CD4-positive, alpha-beta T cell treated with Interleukin-21 for 1 hour (primary cell): ENCODE data around the gene PRDM16.

ENCODE experiments used
- DNase-seq: peaks from one replicate; pipeline ENCODE4 v3.0.0-alpha.2; 2020

Gene PRDM16

DNA sequence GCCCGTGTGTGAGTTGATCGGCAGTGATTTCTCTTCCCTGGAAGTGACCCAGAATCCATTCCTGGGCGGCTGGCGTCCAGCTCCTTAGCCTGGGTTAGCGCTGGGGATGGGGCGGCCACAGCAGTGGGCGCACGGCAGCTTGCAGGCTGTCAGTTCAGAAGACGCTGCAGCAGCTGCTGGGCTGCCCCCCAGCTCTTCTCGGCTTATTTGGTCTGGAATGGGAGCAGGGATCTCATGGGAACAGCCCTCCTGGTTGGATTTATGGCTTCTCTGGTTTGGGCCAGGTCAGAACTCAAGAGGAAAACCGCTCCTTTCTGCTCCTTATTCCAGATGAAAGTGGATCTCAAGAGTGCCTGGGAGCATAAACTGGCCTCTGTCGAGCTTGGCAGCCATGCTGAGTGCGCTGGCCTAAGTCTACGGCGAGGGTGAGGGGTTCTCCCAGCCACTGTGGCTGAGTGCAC is 148.2 kb downstream of the PRDM16 start:
- no peak for DNase-seq

DNA sequence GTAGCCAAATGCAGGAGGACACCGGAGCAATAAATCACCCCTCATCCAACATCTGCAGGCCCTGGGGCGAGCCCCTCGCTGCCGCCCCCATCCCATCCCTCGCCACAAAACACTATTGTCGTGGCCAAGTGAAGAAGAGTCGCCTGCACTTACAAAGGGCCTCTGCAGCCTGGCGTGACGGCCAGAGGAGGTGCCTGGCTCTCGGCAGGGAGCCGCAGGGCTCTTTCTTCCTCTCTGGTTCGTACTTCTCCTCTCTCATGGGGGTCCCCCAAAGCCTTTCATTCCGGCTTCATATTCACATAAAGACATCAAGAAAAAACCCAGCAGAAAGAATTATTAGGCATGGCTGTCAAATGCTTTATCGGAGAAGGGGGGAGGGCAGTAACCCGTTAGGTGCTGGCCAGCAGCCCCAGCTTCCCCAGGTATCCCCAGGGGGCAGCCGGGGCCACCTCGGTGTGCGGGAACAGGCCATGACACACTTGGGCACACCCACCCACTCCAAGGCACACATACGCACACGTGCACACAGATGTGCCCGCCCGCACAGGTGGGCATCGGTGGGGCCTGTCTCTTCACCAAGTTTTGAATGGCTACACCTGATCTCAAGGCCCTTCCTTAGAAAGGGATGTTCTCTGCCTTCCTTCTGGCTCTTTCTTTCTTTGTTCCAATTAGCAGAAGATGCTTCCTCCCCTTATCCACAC is 149.1 kb downstream of the PRDM16 start:
- DNase-seq = no peak

DNA sequence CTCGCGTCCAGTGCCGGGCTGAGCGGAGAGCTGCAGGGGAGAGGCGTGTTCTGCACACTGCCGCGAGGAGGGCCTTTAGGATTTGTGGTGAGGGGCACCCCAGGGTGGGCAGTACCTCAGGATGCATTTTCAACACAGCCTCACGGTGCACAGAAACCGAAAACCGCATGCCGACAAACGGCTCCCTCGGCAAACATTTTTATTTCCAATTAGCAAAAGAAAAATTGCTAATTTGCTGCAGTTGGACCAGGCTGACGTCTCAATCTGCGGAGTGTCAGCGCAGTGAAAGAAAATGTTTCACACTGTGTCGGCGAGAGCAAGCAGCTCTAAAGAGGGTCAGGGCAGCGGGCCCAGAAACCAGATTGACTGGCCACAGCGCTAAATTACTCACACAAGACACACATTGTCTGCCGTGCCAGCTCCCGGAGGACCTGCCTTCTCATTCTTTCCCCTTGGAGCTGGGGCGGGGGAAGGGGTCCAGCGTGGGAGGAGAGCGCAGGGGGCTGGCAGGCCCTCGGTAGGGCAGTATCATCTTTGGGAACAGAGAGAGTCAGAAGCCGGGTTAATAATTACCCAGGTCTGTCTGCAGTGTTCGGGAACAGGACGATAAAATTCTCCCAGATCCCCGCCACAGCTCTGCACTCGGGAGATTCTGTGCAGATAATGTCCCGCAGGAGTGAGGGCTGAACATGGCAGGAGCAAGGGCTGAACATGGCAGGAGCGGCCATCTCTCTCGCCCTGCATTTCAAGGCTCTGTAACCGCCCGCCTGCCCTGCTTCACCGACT is 150.2 kb downstream of the PRDM16 start:
- DNase-seq = no peak

DNA sequence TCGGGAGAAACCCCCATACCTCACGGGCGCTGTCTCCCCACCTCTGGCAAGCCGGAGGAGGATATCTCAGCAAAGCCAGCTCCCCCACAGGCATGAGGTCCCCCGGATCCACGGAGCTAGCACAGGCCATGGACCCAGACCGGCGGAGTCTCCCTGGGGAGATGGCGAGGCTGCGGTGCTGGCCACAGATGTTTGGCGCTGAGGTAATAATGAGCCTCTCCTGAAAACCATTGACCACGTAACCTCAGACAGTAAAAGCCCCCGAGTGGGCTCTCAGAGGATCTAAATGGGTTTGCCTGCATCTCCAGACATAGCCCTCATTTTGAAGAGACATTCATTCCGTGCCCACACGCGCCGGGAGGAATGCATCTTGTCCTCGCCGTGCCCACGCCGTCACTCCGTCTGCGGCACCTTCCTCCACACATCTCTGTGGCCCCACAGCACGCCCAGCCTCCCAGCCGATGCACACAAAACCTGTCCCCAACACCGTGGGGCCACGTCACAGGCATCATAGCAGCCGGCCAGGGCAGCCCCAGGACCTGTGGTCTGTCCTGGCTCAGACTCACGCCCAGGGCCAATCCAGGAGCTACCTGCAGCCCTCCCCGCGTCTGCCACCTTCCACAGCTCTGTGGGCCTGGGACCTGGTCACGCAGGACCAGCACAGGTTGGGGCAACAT is 150.9 kb downstream of the PRDM16 start:
- DNase-seq = no peak

DNA sequence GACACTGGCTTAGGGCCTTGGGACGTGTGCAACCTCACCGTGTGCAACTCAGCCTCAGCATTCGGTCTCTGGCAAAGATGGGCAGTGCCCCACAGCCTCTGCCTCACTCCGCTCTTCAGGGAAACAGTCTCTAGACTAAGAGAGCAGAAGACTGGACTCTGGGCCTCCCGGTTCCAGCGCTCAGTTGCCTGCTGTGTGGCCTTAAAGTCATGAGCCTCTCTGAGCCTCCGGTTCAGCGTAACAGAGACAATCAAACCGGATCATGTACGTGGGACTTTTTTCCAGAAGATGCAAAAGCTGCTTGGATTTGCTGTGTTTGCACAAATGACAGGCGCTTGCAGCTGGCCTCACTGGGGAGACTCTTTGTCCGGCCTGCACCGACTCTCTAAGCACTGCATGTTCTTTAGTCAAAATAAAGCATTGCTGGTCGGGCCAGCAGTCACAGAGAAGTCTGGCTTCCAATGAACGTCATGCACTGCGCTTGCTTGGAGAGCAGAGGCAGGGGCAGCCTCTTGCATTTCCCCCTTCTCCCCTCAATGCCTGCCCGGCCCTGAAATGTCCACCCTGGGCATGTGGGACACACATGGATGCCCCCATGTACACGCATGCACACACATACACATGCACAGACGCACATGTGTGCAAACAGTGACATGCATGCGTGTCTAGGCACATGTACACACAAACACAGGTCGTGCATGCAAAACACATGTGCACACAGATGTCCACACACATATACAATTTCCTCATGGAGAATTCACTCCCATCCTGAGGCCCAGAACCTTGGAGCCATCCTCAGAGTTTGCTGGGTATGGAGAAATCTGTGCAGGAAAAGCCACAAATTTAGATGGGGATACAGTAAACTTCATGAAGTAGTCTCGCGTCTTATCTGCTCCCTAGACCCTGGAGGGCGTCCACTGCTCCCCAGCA is 152.4 kb downstream of the PRDM16 start:
- DNase-seq = no peak

DNA sequence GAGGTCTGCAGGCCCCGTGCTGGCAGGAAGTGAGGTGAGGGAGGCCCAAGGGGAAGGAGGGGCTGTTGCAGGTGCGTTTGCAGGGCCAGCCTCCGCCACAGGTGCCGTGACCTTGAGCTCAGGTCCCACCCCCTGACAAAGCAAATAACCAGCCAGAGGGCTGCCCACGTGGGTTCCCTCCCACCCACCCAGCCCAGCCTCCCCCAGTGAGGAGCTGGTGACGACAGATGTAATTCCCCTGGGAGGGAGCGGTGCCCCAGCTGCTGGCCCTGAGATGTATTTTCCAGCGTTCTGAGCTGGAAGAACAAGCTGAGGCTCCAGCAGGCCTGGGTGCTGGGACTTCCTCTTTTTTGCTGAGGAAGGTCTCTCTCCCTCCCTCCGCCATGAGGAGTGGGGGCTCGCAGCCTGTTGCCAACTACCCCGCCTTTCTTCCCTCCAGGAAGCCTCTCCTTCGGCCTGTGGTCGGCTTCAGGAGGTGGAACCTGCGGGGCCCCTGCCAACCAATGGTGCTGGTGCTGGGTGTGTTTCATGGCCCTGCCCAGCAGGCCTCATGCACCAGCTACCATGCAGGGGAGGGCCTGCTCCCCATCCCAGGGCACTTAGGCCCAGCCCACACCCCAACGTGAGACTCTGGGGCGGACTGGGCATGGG is 153.2 kb downstream of the PRDM16 start:
- no peak for DNase-seq

DNA sequence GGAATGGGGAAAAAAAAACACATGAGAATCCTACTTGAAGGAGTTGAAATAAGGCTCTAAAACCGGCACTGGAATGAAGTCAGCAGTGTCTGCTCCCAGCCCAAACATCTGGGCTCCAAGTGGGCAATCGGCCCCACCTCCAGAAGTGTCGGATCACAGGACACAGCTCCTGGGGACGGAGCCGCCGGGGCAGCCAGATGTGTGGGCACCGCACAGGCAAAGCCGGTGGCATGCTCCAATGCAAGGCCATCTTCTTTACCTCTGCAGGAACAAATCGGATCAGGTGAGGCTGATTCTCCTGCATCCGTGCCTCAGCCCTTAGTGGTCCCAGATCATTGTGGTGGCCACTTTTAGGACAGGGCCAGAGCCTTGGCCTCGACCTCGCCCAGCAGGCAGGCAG is 156.7 kb downstream of the PRDM16 start:
- DNase-seq = no peak

DNA sequence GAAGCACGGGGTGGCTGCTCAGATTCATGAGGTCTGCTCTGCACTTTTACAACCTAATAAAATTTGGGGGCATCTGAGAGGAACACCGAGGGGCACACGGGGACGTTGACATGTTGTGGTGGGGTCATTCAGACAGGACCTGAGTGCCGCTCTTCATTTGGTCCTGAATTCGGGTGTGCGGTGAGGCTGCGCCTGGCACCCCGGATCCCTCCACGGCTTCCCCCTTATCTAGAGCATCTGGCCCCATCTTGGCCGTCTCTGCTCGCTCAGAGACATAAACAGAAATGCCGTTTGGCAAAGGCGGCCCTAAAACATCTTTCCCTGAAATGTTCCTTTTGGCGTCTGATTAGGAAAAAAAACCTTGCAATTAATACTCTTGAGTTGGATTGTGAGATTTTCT is 157.2 kb downstream of the PRDM16 start:
- DNase-seq = no peak

DNA sequence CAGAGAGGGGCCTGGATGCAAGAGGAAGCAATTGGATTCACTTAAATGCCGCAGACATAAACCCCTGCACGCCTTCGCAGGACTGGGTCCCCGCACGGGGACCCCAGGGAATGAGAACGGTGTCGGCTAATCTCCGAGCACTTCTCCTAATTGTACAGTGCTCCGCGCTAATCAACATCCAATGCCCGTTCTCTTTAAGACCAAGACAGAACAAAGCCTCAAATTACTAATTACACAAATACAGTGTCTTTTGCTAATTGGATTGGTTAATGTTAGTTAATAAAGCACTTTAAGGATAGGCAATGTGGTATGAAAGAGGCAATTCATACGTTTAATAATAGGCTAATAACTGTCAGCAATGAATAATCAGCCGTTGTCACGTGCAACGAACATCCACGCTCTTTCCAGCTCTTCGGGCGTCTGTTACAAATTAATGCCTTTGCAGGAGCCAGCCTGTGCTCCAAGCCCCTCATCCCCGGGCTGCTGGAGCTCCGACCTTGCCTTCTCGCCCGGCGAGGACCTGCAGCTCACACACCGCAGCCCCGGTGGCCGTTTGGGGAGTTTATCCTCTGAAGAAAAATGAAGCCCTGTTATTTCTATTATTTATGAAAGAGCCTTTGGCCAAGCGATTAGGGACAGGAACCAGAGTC is 157.8 kb downstream of the PRDM16 start:
- DNase-seq = no peak

DNA sequence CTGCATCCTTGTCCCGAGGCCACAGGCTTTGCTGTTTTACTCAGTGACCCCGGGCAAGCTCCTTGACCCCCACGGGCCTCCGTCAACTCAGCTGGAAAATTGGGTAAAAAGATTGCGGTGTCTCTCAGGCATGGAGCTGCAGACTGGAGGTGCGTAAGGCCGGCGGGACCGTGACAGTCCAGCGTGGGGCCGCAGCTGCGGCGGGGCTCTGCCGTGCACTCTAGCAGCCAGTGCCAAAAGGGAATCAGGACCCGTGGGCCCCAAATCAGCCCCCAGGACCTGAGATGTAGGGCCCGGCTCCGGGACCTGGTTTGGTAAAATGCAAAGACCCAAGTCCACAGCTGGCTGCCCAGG is 158.3 kb downstream of the PRDM16 start:
- DNase-seq = no peak

DNA sequence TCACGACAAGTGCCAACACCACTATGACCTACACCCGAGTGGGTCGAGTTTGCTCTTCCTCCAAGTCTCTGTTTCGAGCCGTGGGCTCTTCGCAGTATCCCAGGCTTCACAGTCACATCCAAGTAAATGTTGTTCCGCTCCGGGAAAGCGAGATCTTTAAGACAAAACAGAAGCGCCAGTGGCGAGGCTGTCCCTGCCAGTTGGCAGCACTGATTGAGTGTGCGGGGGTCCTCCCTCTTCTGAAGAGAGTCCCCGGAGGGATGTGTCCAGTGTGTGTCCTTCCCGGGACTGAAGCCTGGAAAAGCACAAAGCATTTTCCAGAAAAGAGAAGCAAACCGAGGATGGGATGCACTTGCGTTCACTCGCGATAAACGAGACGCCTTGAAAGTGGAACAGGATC is 158.9 kb downstream of the PRDM16 start:
- DNase-seq = no peak

DNA sequence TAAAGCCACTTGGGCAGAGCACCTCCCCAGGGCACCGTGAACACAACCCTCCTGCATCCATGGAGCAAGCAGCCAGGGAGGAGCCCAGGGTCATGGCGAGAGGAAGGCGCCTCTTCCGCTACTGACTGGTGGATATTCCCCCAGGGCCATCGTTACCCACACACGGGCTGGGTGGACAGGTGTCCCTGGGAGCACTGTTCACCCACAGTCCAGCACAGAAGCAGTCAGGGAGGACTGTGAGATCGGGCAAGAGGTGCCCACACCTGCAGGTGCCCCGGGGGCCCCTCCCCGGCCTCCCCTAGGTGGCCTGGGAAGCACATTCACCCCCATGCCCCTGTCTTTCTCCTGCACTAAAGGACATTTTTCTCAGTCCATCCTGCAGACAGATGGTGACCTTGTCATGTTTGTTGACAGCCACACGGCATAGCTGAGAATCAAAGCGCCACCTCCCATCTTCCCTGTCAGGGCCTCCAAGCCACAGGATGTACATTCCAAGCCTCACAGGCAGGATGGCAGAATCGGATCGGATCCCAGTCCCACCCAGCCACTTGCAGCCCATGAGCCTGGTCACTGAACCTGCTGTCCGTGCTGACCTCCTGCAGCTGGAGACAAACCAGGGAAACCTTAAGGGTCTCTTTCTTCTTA is 160.2 kb downstream of the PRDM16 start:
- DNase-seq = no peak

DNA sequence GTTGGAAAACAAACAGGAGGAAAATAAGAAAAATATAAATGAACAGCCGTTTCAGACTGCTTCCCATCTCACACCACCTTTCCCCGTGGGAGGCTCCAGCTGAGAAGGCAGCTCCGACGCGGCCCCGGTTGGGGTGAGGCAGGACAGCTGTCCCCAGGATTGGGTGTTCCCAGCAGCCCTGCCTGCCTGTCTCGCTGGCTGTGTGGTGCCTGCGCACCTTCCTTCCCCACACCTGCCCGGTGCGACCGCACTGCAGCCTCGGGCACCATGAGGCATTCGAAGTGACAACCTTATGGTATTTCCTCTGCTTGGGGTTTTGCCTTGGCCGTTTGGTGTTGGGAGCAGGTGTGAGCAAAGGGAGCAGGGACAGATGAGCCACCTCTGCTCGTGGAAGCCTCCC is 161.6 kb downstream of the PRDM16 start:
- no peak for DNase-seq

DNA sequence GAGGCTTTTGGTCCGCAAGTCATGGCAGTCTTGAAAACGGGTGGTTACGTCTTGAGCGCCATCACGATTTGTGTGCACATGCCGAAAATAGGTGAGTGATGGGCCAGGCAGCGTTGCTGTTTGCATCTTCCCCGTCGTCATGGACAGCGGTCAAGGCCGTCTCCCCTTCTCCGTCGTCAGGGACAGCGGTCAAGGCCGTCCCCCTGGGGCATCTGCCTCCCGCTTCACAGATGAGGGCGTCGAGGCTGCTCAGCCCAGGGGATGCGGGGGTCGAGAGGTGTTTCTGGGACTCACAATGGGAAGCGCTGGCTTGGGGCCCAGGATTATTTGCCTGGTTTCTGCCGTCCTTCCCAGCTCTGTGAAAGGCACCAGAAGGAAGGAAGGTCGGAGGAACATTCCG is 162.2 kb downstream of the PRDM16 start:
- no peak for DNase-seq

DNA sequence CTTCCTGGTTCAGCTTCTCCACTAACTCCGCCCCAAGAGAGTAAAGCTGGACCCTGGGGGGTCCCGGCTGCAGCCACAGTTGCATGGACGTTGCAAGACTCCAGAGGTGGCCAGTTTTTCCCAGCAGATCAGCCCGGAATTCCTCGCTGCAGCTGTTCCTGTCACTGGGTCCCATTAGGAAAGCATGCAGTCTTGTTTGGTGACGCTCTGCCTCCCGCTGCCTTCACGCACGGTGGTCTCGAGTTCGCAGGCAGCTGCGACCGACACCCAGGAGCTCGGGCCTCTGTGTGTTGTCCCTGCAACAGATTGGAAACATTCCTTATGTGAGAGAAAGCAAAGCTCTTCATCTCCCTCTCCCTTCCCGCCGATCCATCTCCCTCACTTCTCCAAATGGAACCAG is 162.8 kb downstream of the PRDM16 start:
- DNase-seq = no peak

DNA sequence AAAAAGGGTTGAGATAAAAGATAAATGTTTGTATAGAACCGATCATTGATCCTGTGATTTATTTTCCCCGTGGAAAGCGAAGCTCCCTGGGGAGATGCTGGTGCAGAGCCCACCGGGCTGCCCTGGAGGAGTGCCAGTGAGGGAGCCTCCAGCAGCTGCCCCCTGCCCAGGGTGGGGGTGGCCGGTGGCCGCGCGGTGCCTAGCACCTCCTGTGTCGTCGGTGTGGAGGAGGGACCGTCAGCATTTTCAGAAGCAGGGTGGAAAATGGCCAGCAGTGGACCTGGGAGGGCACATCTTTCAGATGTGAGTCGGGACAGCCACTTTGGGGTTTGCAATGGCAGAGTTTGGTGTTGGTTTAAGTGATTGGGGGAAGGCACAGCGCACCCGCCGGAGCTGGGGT is 164.0 kb downstream of the PRDM16 start:
- no peak for DNase-seq

DNA sequence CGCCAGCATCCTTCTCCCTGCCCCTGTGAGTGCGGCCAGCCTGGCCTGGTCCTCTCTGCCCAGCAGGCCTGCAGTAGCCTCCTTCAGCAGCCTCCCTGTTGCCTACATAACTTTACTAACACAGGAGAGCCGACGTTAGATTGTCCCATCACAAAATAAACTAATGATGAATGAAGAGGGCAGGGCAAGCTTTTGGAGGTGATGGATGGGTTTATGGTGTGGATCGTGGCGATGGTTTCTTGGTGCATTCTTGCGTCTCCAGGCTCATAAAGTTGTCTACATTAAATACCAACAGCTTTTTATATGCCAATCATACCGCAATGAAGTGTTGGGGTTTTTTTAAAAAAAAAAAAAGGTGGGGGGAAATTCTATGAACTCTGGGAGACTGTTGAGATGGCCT is 164.5 kb downstream of the PRDM16 start:
- no peak for DNase-seq

DNA sequence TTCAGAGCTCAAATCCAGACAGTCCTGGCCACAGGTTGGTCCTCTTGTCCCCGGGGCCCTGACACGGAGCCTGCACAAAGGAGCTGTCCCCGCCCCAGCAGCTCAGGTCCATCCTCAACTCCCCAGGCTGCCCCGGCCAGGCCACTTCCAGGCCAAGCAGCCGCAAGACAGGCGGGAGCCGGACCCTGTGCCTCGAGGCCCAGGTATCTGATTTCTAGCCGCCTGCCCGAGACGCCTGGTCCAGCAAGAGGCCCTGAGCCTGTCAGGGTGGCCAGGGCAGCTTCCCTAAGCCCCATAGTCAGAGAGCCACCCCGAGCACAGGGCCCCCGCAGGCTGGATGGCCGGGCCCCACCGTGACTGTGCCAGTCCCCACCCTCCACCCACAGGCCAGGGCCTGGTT is 165.3 kb downstream of the PRDM16 start:
- no peak for DNase-seq

DNA sequence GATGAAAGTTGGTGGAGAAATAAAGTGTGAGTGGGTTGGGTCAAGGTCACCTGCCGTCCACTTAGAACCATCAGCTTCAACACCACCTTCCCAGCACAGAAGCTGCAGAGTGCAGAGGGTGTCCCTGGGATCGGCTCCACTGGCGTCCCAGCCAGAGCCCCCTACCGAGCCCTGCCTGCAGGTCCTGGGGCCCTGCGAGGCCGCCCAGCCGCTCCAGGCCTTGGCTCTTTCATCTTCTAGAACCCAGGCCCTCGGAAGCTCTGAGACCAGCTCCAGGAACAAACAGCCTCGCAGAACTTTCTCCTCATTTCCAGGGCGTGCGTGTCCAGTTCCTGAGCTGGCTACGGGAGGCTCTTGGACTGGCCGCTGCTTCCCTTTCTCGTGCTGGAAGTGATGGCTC is 166.0 kb downstream of the PRDM16 start:
- no peak for DNase-seq

DNA sequence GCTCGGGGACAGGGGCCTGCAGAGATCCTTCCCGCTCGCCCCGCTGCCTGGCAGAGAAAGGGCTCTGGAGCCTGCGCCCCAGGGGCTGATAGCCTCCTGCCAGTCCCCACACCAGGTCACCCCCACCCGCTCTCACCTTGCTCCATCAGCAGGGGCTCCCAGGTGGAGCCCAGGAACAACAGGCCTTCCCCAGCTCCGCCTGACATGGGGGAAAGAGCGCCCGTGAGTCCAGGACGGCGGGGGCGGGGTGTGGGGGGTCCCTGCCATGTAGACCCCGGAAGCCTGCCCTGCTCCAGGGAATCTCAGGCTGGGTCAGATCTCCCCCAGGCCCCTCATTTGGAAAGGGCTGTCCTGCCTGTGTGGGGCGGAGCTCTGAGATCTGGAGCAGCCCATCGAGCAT is 166.5 kb downstream of the PRDM16 start:
- no peak for DNase-seq

DNA sequence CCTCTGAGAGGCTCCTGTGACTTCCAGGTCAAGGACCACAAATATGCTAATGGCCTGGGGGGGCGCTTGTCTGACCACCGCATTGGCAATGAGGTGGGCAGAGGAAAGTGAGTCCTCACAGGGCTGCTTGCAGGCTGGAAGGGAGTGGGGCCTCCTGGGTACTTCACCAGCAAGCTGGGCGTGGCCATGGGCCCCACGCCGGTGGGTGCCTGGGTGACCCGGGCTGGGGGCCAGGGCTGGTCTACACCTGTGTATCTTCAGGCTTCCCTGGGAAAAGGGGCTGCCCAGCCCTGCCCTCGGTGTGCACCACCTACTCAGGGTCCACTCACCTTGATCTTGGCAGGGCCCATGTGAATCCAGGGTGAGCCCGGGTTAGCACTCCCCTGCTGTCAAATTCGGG is 167.4 kb downstream of the PRDM16 start:
- no peak for DNase-seq
